GM12878 (cell line): ENCODE data around the gene PTEN. TPM values are rescaled to one million over a fixed set of nuclear protein-coding genes. Genes with fewer than 3 reads are reported as not detected.

Experiments
- ATAC-seq: fragments of 200-7000 bp; cut with Tn5 transposase; 3 replicates; pipeline ENCODE4 v1.9.1; 2020; ENCODE audit warnings: mild to moderate bottlenecking, moderate library complexity
- BruUV-seq: library from RNA; stranded (reverse); fragments of 400-500 nt; replicated peaks from 2 replicates; lab custom pipeline; 2021; lab: Mats Ljungman, UMichigan
- CTCF ChIA-PET: fragments of 300-600 bp; sonication (Branson Sonifier 250); formaldehyde crosslinking; extraction: SDS; loops from one replicate; lab custom pipeline; 2021; ENCODE audit warnings: inconsistent platforms; lab: Yijun Ruan, JAX
- POLR2A ChIA-PET: fragments of 350-600 bp; formaldehyde crosslinking; extraction: SDS; loops from one replicate; lab custom pipeline; 2021; ENCODE audit warnings: inconsistent platforms; lab: Charles Lee
- RAD21 ChIA-PET: fragments of 300-600 bp; sonication (Branson Sonifier 250); formaldehyde crosslinking; loops from one replicate; lab custom pipeline; 2023; ENCODE audit warnings: antibody characterized with exemption; ENCODE audit not compliant: unreplicated experiment; lab: Charles Lee
- SMC1A ChIA-PET: fragments of 300-600 bp; sonication (Branson Sonifier 250); formaldehyde crosslinking; loops from one replicate; lab custom pipeline; 2023; ENCODE audit not compliant: unreplicated experiment, uncharacterized antibody; lab: Charles Lee
- DNase-seq: peaks from one replicate; pipeline ENCODE4 v3.0.0-alpha.2; 2011; ENCODE audit warnings: low read depth, low spot score
- FAIRE-seq: peaks from 3 replicates; lab custom pipeline; 2011; peaks lifted over from hg19 to GRCh38; lab: Jason Lieb, UNC
- H2AFZ ChIP-seq: 2 replicates; pipeline ENCODE4 v1.6.0; 2011; ENCODE audit warnings: low read depth, low read length, control low read depth; ENCODE audit not compliant: control insufficient read depth
- H3K27ac ChIP-seq: 2 replicates; pipeline ENCODE4 v1.5.1; 2011; ENCODE audit warnings: control low read depth; ENCODE audit not compliant: control insufficient read depth, insufficient read depth
- H3K27me3 ChIP-seq, 2 experiments: replicated peaks in 1 of 2; 2 replicates each; pipeline versions ENCODE4 v1.6.0 to v1.6.1; 2011; ENCODE audit warnings: low read length in 1 of 2; ENCODE audit not compliant: control insufficient read depth in 2 of 2, insufficient read depth in 2 of 2
- H3K36me3 ChIP-seq, 2 experiments: 2 replicates each; pipeline ENCODE4 v1.5.1; 2011; ENCODE audit warnings: low read length in 1 of 2; ENCODE audit not compliant: control insufficient read depth in 2 of 2, insufficient read depth in 2 of 2
- H3K4me1 ChIP-seq: 2 replicates; pipeline ENCODE4 v1.6.1; 2011; ENCODE audit warnings: mild to moderate bottlenecking, low read length, moderate library complexity, mixed read lengths; ENCODE audit not compliant: control insufficient read depth, insufficient read depth
- H3K4me2 ChIP-seq: 2 replicates; pipeline ENCODE4 v1.6.0; 2011; ENCODE audit warnings: control low read depth; ENCODE audit not compliant: control insufficient read depth, insufficient read depth
- H3K4me3 ChIP-seq: fragments of 200-600 bp; sonication (generic); 2 replicates; pipeline ENCODE4 v1.5.1; 2016
- H3K79me2 ChIP-seq: 2 replicates; pipeline ENCODE4 v1.6.0; 2011; ENCODE audit warnings: low read length; ENCODE audit not compliant: control insufficient read depth, insufficient read depth
- H3K9ac ChIP-seq: 2 replicates; pipeline ENCODE4 v1.8.0; 2011; ENCODE audit warnings: low read length, control low read depth, mixed read lengths; ENCODE audit not compliant: control insufficient read depth, insufficient read depth
- H3K9me3 ChIP-seq: replicated peaks from 3 replicates; pipeline ENCODE4 v1.5.1; 2011; ENCODE audit warnings: mild to moderate bottlenecking, low read length; ENCODE audit not compliant: control insufficient read depth, insufficient read depth
- H4K20me1 ChIP-seq: 2 replicates; pipeline ENCODE4 v1.6.0; 2011; ENCODE audit not compliant: control insufficient read depth, insufficient read depth
- BCLAF1 ChIP-seq: fragments of 450-650 bp; IDR thresholded peaks from 2 replicates; pipeline ENCODE4 v1.6.1; 2017; ENCODE audit warnings: antibody characterized with exemption, mild to moderate bottlenecking, moderate library complexity
- HDAC2 ChIP-seq: fragments of 200-600 bp; sonication (generic); IDR thresholded peaks from 2 replicates; pipeline ENCODE4 v1.6.1; 2017
- MEF2A ChIP-seq: IDR thresholded peaks from 2 replicates; pipeline ENCODE4 v1.6.1; 2011; ENCODE audit warnings: low read depth, mild to moderate bottlenecking, low read length, moderate library complexity; ENCODE audit not compliant: insufficient read depth
- NFXL1 ChIP-seq: fragments of 450-650 bp; IDR thresholded peaks from 2 replicates; pipeline ENCODE4 v1.6.1; 2017; ENCODE audit warnings: antibody characterized with exemption, mild to moderate bottlenecking, borderline replicate concordance
- PKNOX1 ChIP-seq: fragments of 450-650 bp; IDR thresholded peaks from 2 replicates; pipeline ENCODE4 v1.6.1; 2016; ENCODE audit warnings: mild to moderate bottlenecking
- POLR2AphosphoS2 ChIP-seq: IDR thresholded peaks from 2 replicates; pipeline ENCODE4 v1.6.1; 2011; ENCODE audit warnings: low read depth, mild to moderate bottlenecking, low read length, improper control_type of control experiment, moderate library complexity
- PRDM15 ChIP-seq: fragments of 450-650 bp; formaldehyde crosslinking; IDR thresholded peaks from 2 replicates; pipeline ENCODE4 v1.4.0; 2020; ENCODE audit warnings: mild to moderate bottlenecking, moderate library complexity
- RELA ChIP-seq: fragments of 450-650 bp; IDR thresholded peaks from 2 replicates; pipeline ENCODE4 v1.8.0; 2014; ENCODE audit warnings: borderline replicate concordance; ENCODE audit not compliant: partially characterized antibody
- REST ChIP-seq: IDR thresholded peaks from 2 replicates; pipeline ENCODE4 v1.6.1; 2012; ENCODE audit warnings: mild to moderate bottlenecking, low read depth, low read length
- SREBF2 ChIP-seq: IDR thresholded peaks from 2 replicates; pipeline ENCODE4 v1.6.1; 2012; ENCODE audit warnings: mild to moderate bottlenecking, low read length
- STAT3 ChIP-seq: IDR thresholded peaks from 2 replicates; pipeline ENCODE4 v1.6.1; 2011; ENCODE audit warnings: low read depth, low read length, improper control_type of control experiment
- YBX1 ChIP-seq: fragments of 450-650 bp; IDR thresholded peaks from 2 replicates; pipeline ENCODE4 v1.6.1; 2016; ENCODE audit warnings: antibody characterized with exemption
- ZNF24 ChIP-seq: fragments of 450-650 bp; IDR thresholded peaks from 2 replicates; pipeline ENCODE4 v1.6.1; 2017; ENCODE audit warnings: antibody characterized with exemption, mild to moderate bottlenecking
- WGBS: methylation state at CpG from one replicate; pipeline ENCODE4 v1.1.6; 2016; ENCODE audit warnings: low lambda C conversion rate; ENCODE audit not compliant: insufficient replicate concordance, insufficient coverage; ENCODE audit errors: missing lambda C conversion rate; 5-methylcytosine and 5-hydroxymethylcytosine counted together
- in situ Hi-C: fragments of 300-500 bp; cut with MboI; formaldehyde crosslinking; loops from 9 replicates; pipeline ENCODE4 v1.14.3; 2018; ENCODE audit warnings: mixed read lengths
- intact Hi-C: fragments of 100-400 bp; cut with micrococcal nuclease; formaldehyde crosslinking; loops from one replicate; pipeline ENCODE4 v1.14.2; 2022; ENCODE audit not compliant: unreplicated experiment
- polyA plus RNA-seq, 11 experiments: library from polyadenylated mRNA; depleted of rRNA in 4 of 11; unstranded in 6 of 11; stranded (reverse) in 5 of 11; fragments of >200 nt; fragmentation: Nextera tagmentation in 4 of 11; fragmentation: Illumina TruSeq in 1 of 11; extraction: Ambion mirVana in 4 of 11; extraction: Trizol in 1 of 11; gene quantifications; 1 replicate in 1 of 11; 2 replicates in 10 of 11; pipeline versions ENCODE4 v1.2.1 to v1.2.3, GENCODE V29; 2011 to 2016; ENCODE audit warnings: inconsistent platforms in 2 of 11, missing spikeins in 2 of 11, low read depth in 1 of 11
- total RNA-seq, 4 experiments: library from RNA; depleted of rRNA in 3 of 4; stranded (reverse); fragments of >200 nt in 3 of 4; fragmentation: Illumina TruSeq in 1 of 4; extraction: Trizol in 1 of 4; gene quantifications; 2 replicates each; pipeline versions ENCODE4 v1.2.1 to v1.2.3, GENCODE V29; 2013 to 2021

PTEN gene
- total and polyA plus RNA-seq, 10 of the 15 experiments (the other 5 are each of a cell fraction or from before 2014, with no cell fraction given), result 26.1 to 175 (median 58.1) TPM

- ChIA-PET SMC1A (interaction anchor here (1.3 kb wide), 1 partner anchor 55 kb away, joined by 3 read pairs; no protein-coding TSS in a partner anchor), CTCF (no interaction called here), RAD21 (no interaction called here), POLR2A (no interaction called here)
- intact Hi-C loops, result no loop called here
- no peak for FAIRE-seq
- no peak for ATAC-seq
- Histone ChIP-seq H3K79me2 (no peaks in the 10 kb centered on the region), H4K20me1 (no peaks in the 10 kb centered on the region), H3K4me3 (no peak overlapping the region), H3K4me1 (no peaks in the 10 kb centered on the region), H3K27ac (no peak overlapping the region), H2AFZ (no peak overlapping the region), H3K4me2 (no peak overlapping the region), H3K9me3 (peaks cover 2% of the 10 kb centered on the region; the same call in 2 of the 3 replicates), H3K27me3 (no peaks in the 10 kb centered on the region), H3K36me3 (no peaks in the 10 kb centered on the region), H3K9ac (no peak overlapping the region)
- DNase-seq, result no peak
- BruUV-seq, result no TSS peak
- TF ChIP-seq PRDM15 (CRISPR knock-in tag), result no peak
- TF ChIP-seq STAT3, result no peak
- no peak for TF ChIP-seq NFXL1
- TF ChIP-seq ZNF24, result no peak
- TF ChIP-seq HDAC2, result no peak
- TF ChIP-seq SREBF2, result no peak
- TF ChIP-seq REST, result no peak
- TF ChIP-seq RELA, result no peak
- TF ChIP-seq YBX1, result no peak
- TF ChIP-seq POLR2AphosphoS2, result no peak
- no peak for TF ChIP-seq BCLAF1
- no peak for TF ChIP-seq MEF2A
- no peak for TF ChIP-seq PKNOX1
- WGBS, result 53% methylated on average over 1 of the region's 1 CpG
- in situ Hi-C loops, result no loop called here
Observed at GRCh38 chr10:88008866-88009470, 145.5 kb downstream of the PTEN start.
